ENCODE data around the gene CPLANE1.
"Not testable (repeated sequence)": the region's sequence is repeated elsewhere in the genome, so short reads cannot be mapped to it uniquely, and the experiment has no call there.

The CPLANE1 gene

GRCh38 chr5:37248970-37249814 lies at the start of gene CPLANE1:
CPLANE1 (minus strand) TSS chr5:37249376; CDS start chr5:37247698, 1,678 bp downstream.
- peak; percentile 54 for DNase-seq (ENCODE audit: extremely low read depth, low read depth)
- no peak; the same call in 1 of the 2 replicates for TF ChIP-seq CTCF (IDR thresholded peaks at IDR 0.05; ENCODE audit: low read depth, low read length)

- DNase-seq (ENCODE audit: extremely low read depth, low read depth) = not testable (repeated sequence)
Observed at GRCh38 chr5:37296313-37296712, 47.1 kb upstream of the CPLANE1 start.

GRCh38 chr5:37283214-37283820 lies 34.1 kb upstream of the CPLANE1 start:
- DNase-seq (ENCODE audit: extremely low read depth, low read depth) = no peak
- no peak for TF ChIP-seq CTCF (IDR thresholded peaks at IDR 0.05; ENCODE audit: low read depth, low read length)

- no peak for TF ChIP-seq CTCF (IDR thresholded peaks at IDR 0.05; ENCODE audit: low read depth, low read length)
Observed at GRCh38 chr5:37275511-37275910, 26.3 kb upstream of the CPLANE1 start.

GRCh38 chr5:37272511-37272910 lies 23.3 kb upstream of the CPLANE1 start:
- DNase-seq (ENCODE audit: extremely low read depth, low read depth) = no peak
- TF ChIP-seq CTCF (IDR thresholded peaks at IDR 0.05; ENCODE audit: low read depth, low read length) = no peak

More at GRCh38 chr5:37275511-37275910, 26.3 kb upstream of the CPLANE1 start:
- DNase-seq (ENCODE audit: extremely low read depth, low read depth) = no peak

- DNase-seq (ENCODE audit: extremely low read depth, low read depth) = not testable (repeated sequence)
Observed at GRCh38 chr5:37268100-37268499, 18.9 kb upstream of the CPLANE1 start.

- DNase-seq (ENCODE audit: extremely low read depth, low read depth) = no peak
- no peak for TF ChIP-seq CTCF (IDR thresholded peaks at IDR 0.05; ENCODE audit: low read depth, low read length)
Observed at GRCh38 chr5:37255774-37256358, 6.7 kb upstream of the CPLANE1 start.

GRCh38 chr5:37254581-37254980 lies 5.4 kb upstream of the CPLANE1 start:
- no peak for TF ChIP-seq CTCF (IDR thresholded peaks at IDR 0.05; ENCODE audit: low read depth, low read length)
- DNase-seq (ENCODE audit: extremely low read depth, low read depth) = no peak

All from AG09319 (cell line).